Parathyroid adenoma (tissue), 2 donors: ENCODE data around the gene HTD2.

ENCODE experiments used
- H2AFZ ChIP-seq: fragments of 300-600 bp; sonication (generic); one replicate; pipeline ENCODE4 v1.7.0; 2017; ENCODE audit warnings: antibody characterized with exemption, mild to moderate bottlenecking
- H3K27ac ChIP-seq: fragments of 300-600 bp; sonication (generic); one replicate; pipeline ENCODE4 v1.7.0; 2017
- H3K27me3 ChIP-seq: fragments of 300-600 bp; sonication (generic); one replicate; pipeline ENCODE4 v1.7.0; 2017; ENCODE audit warnings: low read length; ENCODE audit not compliant: control insufficient read depth, insufficient read depth
- H3K36me3 ChIP-seq: fragments of 300-600 bp; sonication (generic); one replicate; pipeline ENCODE4 v1.7.0; 2017; ENCODE audit warnings: low read length; ENCODE audit not compliant: control insufficient read depth, insufficient read depth
- H3K4me1 ChIP-seq: fragments of 300-600 bp; sonication (generic); one replicate; pipeline ENCODE4 v1.7.0; 2017; ENCODE audit warnings: control low read depth
- H3K4me2 ChIP-seq: fragments of 300-600 bp; sonication (generic); one replicate; pipeline ENCODE4 v1.7.0; 2017; ENCODE audit warnings: low read length
- H3K4me3 ChIP-seq: fragments of 300-600 bp; sonication (generic); one replicate; pipeline ENCODE4 v1.7.0; 2017; ENCODE audit warnings: low read depth, low read length
- H3K79me2 ChIP-seq: fragments of 300-600 bp; sonication (generic); one replicate; pipeline ENCODE4 v1.7.0; 2017; ENCODE audit warnings: control low read depth
- H3K9ac ChIP-seq: fragments of 300-600 bp; sonication (generic); one replicate; pipeline ENCODE4 v1.7.0; 2017; ENCODE audit warnings: mild to moderate bottlenecking
- H3K9me3 ChIP-seq: fragments of 300-600 bp; sonication (generic); one replicate; pipeline ENCODE4 v1.7.0; 2017; ENCODE audit warnings: low read length; ENCODE audit not compliant: control insufficient read depth
- TF ChIP-seq, protein P1 (sequence below): fragments of 300-600 bp; sonication (generic); IDR thresholded peaks from one replicate; pipeline ENCODE4 v1.7.0; 2017; ENCODE audit warnings: antibody characterized with exemption, mild to moderate bottlenecking
- donor health status: primary hyperparathyroidism.

Gene HTD2

DNA sequence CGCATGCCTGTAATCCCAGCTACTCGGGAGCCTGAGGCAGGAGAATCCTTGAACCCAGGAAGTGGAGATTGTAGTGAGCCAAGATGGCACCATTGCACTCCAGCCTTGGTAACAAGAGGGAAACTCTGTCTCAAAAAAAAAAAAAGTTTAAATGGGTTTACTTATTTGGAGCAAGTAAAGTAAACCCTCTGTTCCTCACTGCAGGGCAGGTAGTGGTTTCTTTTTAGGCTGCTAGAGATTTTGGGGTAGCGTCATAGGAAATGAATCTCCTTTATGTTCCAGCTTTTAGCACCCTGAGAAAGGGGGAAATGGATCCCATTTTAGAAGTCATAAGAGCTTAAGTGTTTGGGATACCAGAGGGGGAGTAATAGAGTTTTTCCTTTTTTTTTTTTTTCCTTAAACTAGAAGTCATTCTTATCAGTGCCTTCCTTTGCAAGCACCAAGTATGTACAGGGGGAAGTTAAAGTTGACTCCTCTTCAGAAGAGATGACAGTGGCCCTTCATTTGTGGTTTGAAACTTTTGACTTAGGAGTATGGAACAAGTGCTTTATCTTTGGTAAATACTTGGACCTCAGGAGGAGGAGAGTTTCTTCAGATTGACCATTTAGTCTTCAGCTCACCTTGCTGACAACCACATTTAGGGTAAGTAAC, 34.4 kb downstream of the HTD2 start:
- TF ChIP-seq, protein P1, sequence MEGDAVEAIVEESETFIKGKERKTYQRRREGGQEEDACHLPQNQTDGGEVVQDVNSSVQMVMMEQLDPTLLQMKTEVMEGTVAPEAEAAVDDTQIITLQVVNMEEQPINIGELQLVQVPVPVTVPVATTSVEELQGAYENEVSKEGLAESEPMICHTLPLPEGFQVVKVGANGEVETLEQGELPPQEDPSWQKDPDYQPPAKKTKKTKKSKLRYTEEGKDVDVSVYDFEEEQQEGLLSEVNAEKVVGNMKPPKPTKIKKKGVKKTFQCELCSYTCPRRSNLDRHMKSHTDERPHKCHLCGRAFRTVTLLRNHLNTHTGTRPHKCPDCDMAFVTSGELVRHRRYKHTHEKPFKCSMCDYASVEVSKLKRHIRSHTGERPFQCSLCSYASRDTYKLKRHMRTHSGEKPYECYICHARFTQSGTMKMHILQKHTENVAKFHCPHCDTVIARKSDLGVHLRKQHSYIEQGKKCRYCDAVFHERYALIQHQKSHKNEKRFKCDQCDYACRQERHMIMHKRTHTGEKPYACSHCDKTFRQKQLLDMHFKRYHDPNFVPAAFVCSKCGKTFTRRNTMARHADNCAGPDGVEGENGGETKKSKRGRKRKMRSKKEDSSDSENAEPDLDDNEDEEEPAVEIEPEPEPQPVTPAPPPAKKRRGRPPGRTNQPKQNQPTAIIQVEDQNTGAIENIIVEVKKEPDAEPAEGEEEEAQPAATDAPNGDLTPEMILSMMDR = no peak
- Histone ChIP-seq H3K27me3 (no peaks in the 10 kb centered on the region), H3K4me1 (peaks cover 10% of the 10 kb centered on the region), H3K9ac (no peak overlapping the region), H3K9me3 (no peaks in the 10 kb centered on the region), H3K36me3 (no peaks in the 10 kb centered on the region), H3K4me2 (no peak overlapping the region), H3K79me2 (peaks cover 75% of the 10 kb centered on the region), H3K4me3 (no peak overlapping the region), H3K27ac (no peak overlapping the region), H2AFZ (no peak overlapping the region)

DNA sequence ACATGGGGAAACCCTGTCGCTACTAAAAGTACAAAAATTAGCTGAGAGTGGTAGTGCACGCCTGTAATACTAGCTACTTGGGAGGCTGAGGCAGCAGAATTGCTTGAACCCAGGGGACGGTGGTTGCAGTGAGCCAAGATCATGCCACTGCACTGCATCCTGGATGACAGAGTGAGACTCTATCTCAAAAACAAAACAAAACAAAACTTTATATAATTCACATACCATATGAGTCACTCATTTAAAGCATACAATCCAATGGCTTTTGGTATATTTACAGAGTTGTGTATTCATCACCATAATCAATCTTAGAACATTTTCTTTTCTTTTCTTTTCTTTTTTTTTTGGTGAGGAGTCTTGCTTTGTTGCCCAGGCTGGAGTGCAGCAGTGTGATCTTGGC, 35.1 kb downstream of the HTD2 start:
- Histone ChIP-seq H2AFZ (no peak overlapping the region), H3K36me3 (no peaks in the 10 kb centered on the region), H3K4me2 (no peak overlapping the region), H3K9ac (no peak overlapping the region), H3K27ac (no peak overlapping the region), H3K27me3 (no peaks in the 10 kb centered on the region), H3K4me3 (no peak overlapping the region), H3K4me1 (peaks cover 7% of the 10 kb centered on the region), H3K79me2 (peaks cover 77% of the 10 kb centered on the region), H3K9me3 (no peaks in the 10 kb centered on the region)
- TF ChIP-seq, protein P1 = no peak

DNA sequence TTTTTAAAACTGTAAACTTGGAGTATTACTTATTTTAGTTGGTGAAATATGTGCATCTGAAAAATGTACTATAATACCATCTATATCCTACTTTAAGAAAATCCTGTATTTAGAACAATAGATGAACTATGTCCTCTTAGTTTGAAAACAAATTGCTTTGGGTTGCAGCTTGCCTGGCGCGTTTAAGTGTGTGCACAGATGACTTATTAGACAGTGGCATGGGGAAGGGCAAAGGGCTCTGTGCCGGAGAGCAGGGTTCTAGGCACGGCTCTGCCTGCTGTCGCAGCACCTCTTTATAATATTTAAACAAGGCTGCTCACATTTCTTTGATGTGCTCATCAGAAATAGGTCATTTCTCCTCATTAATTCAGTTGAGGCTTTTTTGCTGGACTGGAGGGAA, 36.4 kb downstream of the HTD2 start:
- Histone ChIP-seq H3K4me1 (peaks cover 7% of the 10 kb centered on the region), H3K9me3 (no peaks in the 10 kb centered on the region), H2AFZ (no peak overlapping the region), H3K4me3 (no peak overlapping the region), H3K79me2 (peaks cover 75% of the 10 kb centered on the region), H3K27me3 (no peaks in the 10 kb centered on the region), H3K9ac (no peak overlapping the region), H3K4me2 (no peak overlapping the region), H3K36me3 (no peaks in the 10 kb centered on the region), H3K27ac (no peak overlapping the region)
- TF ChIP-seq, protein P1 = no peak

DNA sequence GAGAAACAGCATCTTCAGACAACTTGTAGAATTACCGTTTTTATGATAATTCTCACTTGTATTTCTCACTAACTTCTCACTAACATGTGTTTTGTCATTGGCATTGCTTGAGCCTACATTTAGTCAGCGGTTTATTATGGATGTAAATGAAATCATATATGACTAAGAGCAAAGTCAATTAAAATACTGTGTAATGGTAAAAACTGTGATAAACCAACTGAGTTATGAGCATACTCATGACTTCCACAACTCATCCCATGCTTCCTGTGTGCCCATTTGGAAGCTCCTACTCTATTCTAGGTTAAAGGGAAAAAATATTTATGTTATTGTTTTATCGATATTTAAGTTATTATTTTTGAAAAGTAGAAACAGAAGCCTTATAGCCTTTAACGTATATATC, 39.1 kb downstream of the HTD2 start:
- TF ChIP-seq, protein P1 = no peak
- Histone ChIP-seq H3K9me3 (no peaks in the 10 kb centered on the region), H3K4me3 (no peak overlapping the region), H2AFZ (no peak overlapping the region), H3K79me2 (peaks cover 54% of the 10 kb centered on the region), H3K27me3 (no peaks in the 10 kb centered on the region), H3K27ac (no peak overlapping the region), H3K4me2 (no peak overlapping the region), H3K36me3 (no peaks in the 10 kb centered on the region), H3K4me1 (peaks cover 25% of the 10 kb centered on the region), H3K9ac (no peak overlapping the region)

DNA sequence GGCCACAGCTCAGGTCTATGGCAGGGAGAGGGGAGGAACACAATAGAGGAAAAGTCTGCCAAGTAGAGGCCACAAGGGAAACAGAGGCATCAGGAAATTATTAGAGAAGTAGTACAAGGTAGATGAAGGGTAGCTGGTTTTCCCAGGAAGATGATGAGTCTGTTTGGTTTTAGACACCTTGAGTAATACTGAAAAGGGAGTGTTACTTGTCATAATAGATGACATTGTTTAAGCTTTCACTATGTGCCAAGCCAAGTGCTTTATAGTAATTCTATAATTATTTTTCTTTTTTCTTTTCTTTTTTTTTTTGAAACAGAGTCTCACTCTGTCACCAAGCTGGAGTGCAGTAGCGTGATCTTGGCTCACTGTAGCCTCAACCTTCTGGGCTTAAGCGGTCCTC, 40.0 kb downstream of the HTD2 start:
- no peaks in the 10 kb centered on the region for H3K27me3 ChIP-seq
- H3K4me2 ChIP-seq = no peak overlapping the region
- H3K4me3 ChIP-seq = no peak overlapping the region
- no peak overlapping the region for H3K27ac ChIP-seq
- H3K9ac ChIP-seq = no peak overlapping the region
- H3K4me1 ChIP-seq = peaks cover 33% of the 10 kb centered on the region
- H3K36me3 ChIP-seq = no peaks in the 10 kb centered on the region
- H3K79me2 ChIP-seq = peaks cover 47% of the 10 kb centered on the region
- no peaks in the 10 kb centered on the region for H3K9me3 ChIP-seq
- TF ChIP-seq, protein P1 = no peak
- no peak overlapping the region for H2AFZ ChIP-seq
